Astrocyte of the cerebellum (primary cell): ENCODE data around the gene VPS9D1.
A peak's percentile ranks its signal among the peaks of the same experiment; 100 is the strongest.

Experiments used
- DNase-seq: peaks from one replicate; pipeline ENCODE4 v3.0.0-alpha.2; 2011; ENCODE audit warnings: low read depth
- H3K4me3 ChIP-seq: 2 replicates; pipeline ENCODE4 v1.5.1; 2011; ENCODE audit warnings: mild to moderate bottlenecking, low read depth, low read length, moderate library complexity
- CTCF ChIP-seq: IDR thresholded peaks from 2 replicates; pipeline ENCODE4 v1.5.1; 2012; ENCODE audit warnings: low read length, low read depth, moderate library complexity, mild to moderate bottlenecking; ENCODE audit errors: missing control alignments
- in situ Hi-C: cut with HindIII; loops from 2 replicates; pipeline ENCODE4 v1.10.0; 2017; ENCODE audit warnings: low sequenced_read_pairs

VPS9D1 gene

GRCh38 chr16:89657442-89658220 is 63.1 kb downstream of the VPS9D1 start, which contains the start of the genes CHMP1A and SPATA33:
Gene CHMP1A (minus strand): TSS chr16:89657708. CDS start chr16:89657588, 120 bp downstream.
Gene SPATA33 (plus strand): TSS chr16:89657836. CDS start chr16:89657912, 76 bp downstream.
- in situ Hi-C loops: no loop called here
- no peak for TF ChIP-seq CTCF
- peak within 1 kb of the TSS; percentile 90 for H3K4me3 ChIP-seq
- peak; percentile 39 for DNase-seq
